Body of pancreas (tissue), 4 donors: Measurements from ENCODE around the gene MGP. TPM values are rescaled to one million over a fixed set of nuclear protein-coding genes. Genes with fewer than 3 reads are reported as not detected.

Source experiments
- ATAC-seq: fragments of 150-250 bp; one replicate; pipeline ENCODE4 v1.9.1; 2016
- DNase-seq, 4 donors: peaks; one replicate each; pipeline ENCODE4 v3.0.0-alpha.2; 2019
- H3K27ac ChIP-seq, 4 donors: fragments of 200-600 bp; sonication (generic); 1 replicate in 3 of 4; 2 replicates in 1 of 4; pipeline versions ENCODE4 v1.5.1 to v1.6.1; 2016 to 2019; ENCODE audit warnings: mild to moderate bottlenecking in 1 of 4, mixed read lengths in 1 of 4, moderate library complexity in 1 of 4
- H3K27me3 ChIP-seq, 2 donors: fragments of 200-600 bp; sonication (generic); one replicate each; pipeline ENCODE4 v1.6.0; 2016; ENCODE audit warnings: mild to moderate bottlenecking in 1 of 2
- H3K36me3 ChIP-seq, 2 donors: fragments of 200-600 bp; sonication (generic); replicated peaks in 1 of 2; 2 replicates each; pipeline ENCODE4 v1.5.1; 2016; ENCODE audit warnings: low read depth in 2 of 2; ENCODE audit not compliant: insufficient read depth in 1 of 2
- H3K4me1 ChIP-seq: fragments of 200-600 bp; sonication (generic); one replicate; pipeline ENCODE4 v1.6.0; 2016
- H3K4me3 ChIP-seq, 2 donors: fragments of 200-600 bp; sonication (generic); 1 replicate in 1 of 2; 2 replicates in 1 of 2; pipeline ENCODE4 v1.5.1; 2016 to 2019
- H3K9me3 ChIP-seq, 3 donors: fragments of 200-600 bp; sonication (generic); 1 replicate in 2 of 3; 2 replicates in 1 of 3; pipeline ENCODE4 v1.5.1; 2016
- CTCF ChIP-seq, 7 experiments: fragments of 450-650 bp in 4 of 7; fragments of 200-600 bp in 3 of 7; sonication (generic) in 3 of 7; IDR thresholded peaks; one replicate each; pipeline ENCODE4 v1.5.1; 2016 to 2019; ENCODE audit warnings: antibody characterized with exemption in 7 of 7
- POLR2A ChIP-seq, 3 donors: fragments of 450-650 bp; IDR thresholded peaks; one replicate each; pipeline ENCODE4 v1.6.1; 2016; ENCODE audit warnings: antibody characterized with exemption in 3 of 3, mild to moderate bottlenecking in 2 of 3
- WGBS, 2 donors: methylation state at CpG; one replicate each; pipeline ENCODE4 v1.1.5; 2017; 5-methylcytosine and 5-hydroxymethylcytosine counted together
- intact Hi-C: fragments of 100-400 bp; cut with DNase I; formaldehyde crosslinking; loops from one replicate; pipeline ENCODE4 v1.15.1; 2023
- total RNA-seq, 2 donors: library from RNA; depleted of rRNA; stranded (reverse); fragments of >200 nt; gene quantifications; one replicate each; pipeline ENCODE4 v1.1.0, GENCODE V29; 2016

MGP gene
- total RNA-seq, 2 donors from 2014 or later = 162 to 228 TPM

GRCh38 chr12:14923944-14924343 lies 38.3 kb upstream of the MGP start:
- intact Hi-C loops = no loop called here
- 94 to 95% methylated on average over 2 of the region's 2 CpGs for WGBS, 2 donors
- TF ChIP-seq POLR2A (IDR thresholded peaks at IDR 0.05) = no peak
- TF ChIP-seq CTCF (IDR thresholded peaks at IDR 0.05) = no peak
- Histone ChIP-seq H3K27me3 (no peaks in the 10 kb centered on the region), H3K27ac (no peak overlapping the region), H3K4me3 (no peak overlapping the region), H3K9me3 (no peaks in the 10 kb centered on the region), H3K4me1 (peaks cover 35% of the 10 kb centered on the region), H3K36me3 (no peaks in the 10 kb centered on the region)
- DNase-seq = no peak
- ATAC-seq = no peak

- peaks cover 9% of the 10 kb centered on the region for H3K4me1 ChIP-seq
- H3K36me3 ChIP-seq = peaks cover 0 to 10% of the 10 kb centered on the region in 2 donors
- no peaks in the 10 kb centered on the region for H3K27me3 ChIP-seq
- H3K9me3 ChIP-seq = no peaks in the 10 kb centered on the region
- H3K4me3 ChIP-seq = no peak overlapping the region
- no peak for ATAC-seq
- no peak for DNase-seq
- intact Hi-C loops = no loop called here
- 85 to 94% methylated on average over 2 of the region's 2 CpGs for WGBS, 2 donors
- no peak overlapping the region for H3K27ac ChIP-seq
- TF ChIP-seq CTCF (IDR thresholded peaks at IDR 0.05) = no peak
- no peak for TF ChIP-seq POLR2A (IDR thresholded peaks at IDR 0.05)
Measured at GRCh38 chr12:14921218-14921617, 35.6 kb upstream of the MGP start.

GRCh38 chr12:14920475-14921126 lies 34.9 kb upstream of the MGP start:
- Histone ChIP-seq H3K4me1 (peaks cover 9% of the 10 kb centered on the region), H3K27me3 (no peaks in the 10 kb centered on the region), H3K27ac (no peak overlapping the region), H3K4me3 (no peak overlapping the region), H3K36me3 (peaks cover 0 to 13% of the 10 kb centered on the region in 2 donors), H3K9me3 (no peaks in the 10 kb centered on the region)
- TF ChIP-seq POLR2A (IDR thresholded peaks at IDR 0.05) = no peak
- TF ChIP-seq CTCF (IDR thresholded peaks at IDR 0.05) = no peak
- ATAC-seq = no peak
- 65 to 68% methylated on average over 7 of the region's 7 CpGs for WGBS, 2 donors
- DNase-seq = no peak
- intact Hi-C loops = no loop called here

- DNase-seq (no peak), ATAC-seq (no peak)
- H3K27me3 ChIP-seq = no peaks in the 10 kb centered on the region
- no peaks in the 10 kb centered on the region for H3K9me3 ChIP-seq
- no peak overlapping the region for H3K4me3 ChIP-seq
- TF ChIP-seq CTCF (IDR thresholded peaks at IDR 0.05) (no peak), POLR2A (IDR thresholded peaks at IDR 0.05) (no peak)
- peaks cover 0 to 19% of the 10 kb centered on the region in 2 donors for H3K36me3 ChIP-seq
- peaks cover 2% of the 10 kb centered on the region for H3K4me1 ChIP-seq
- intact Hi-C loops = no loop called here
- no peak overlapping the region for H3K27ac ChIP-seq
Measured at GRCh38 chr12:14919455-14919854, 33.8 kb upstream of the MGP start.

- WGBS, 2 donors = 46 to 60% methylated on average over 2 of the region's 2 CpGs
- intact Hi-C loops = no loop called here
- H3K9me3 ChIP-seq = no peaks in the 10 kb centered on the region
- DNase-seq (no peak), ATAC-seq (no peak)
- peak overlapping the region in 1 of 4 donors; percentile 39 for H3K27ac ChIP-seq
- H3K4me1 ChIP-seq = peaks cover 24% of the 10 kb centered on the region
- TF ChIP-seq CTCF (IDR thresholded peaks at IDR 0.05) (no peak), POLR2A (IDR thresholded peaks at IDR 0.05) (no peak)
- peaks cover 0 to 28% of the 10 kb centered on the region in 2 donors for H3K36me3 ChIP-seq
- H3K4me3 ChIP-seq = no peak overlapping the region
- H3K27me3 ChIP-seq = no peaks in the 10 kb centered on the region
Measured at GRCh38 chr12:14915736-14916135, 30.1 kb upstream of the MGP start.
